Lung (tissue), 12 donors: ENCODE measurements around the gene CALB2. TPM values are rescaled to one million over a fixed set of nuclear protein-coding genes. Genes with fewer than 3 reads are reported as not detected.

ENCODE experiments used
- ATAC-seq: fragments of 200-7000 bp; cut with Tn5 transposase; one replicate; pipeline ENCODE4 v1.9.1; 2020; ENCODE audit warnings: moderate number of reproducible peaks; ENCODE audit not compliant: insufficient read depth, low FRiP score
- DNase-seq, 3 donors: peaks; one replicate each; pipeline ENCODE4 v3.0.0-alpha.2; 2013 to 2017
- H3K27ac ChIP-seq, 2 donors: one replicate each; pipeline ENCODE4 v1.5.1; 2013; ENCODE audit warnings: mild to moderate bottlenecking in 2 of 2, moderate library complexity in 2 of 2, control low read depth in 1 of 2, inconsistent platforms in 1 of 2, low read depth in 1 of 2, low read length in 1 of 2
- H3K27me3 ChIP-seq, 3 donors: one replicate each; pipeline ENCODE4 v1.5.1; 2013; ENCODE audit warnings: low read length in 2 of 3; ENCODE audit not compliant: control insufficient read depth in 3 of 3, insufficient read depth in 3 of 3
- H3K36me3 ChIP-seq, 4 donors: one replicate each; pipeline ENCODE4 v1.5.1; 2013; ENCODE audit warnings: low read length in 4 of 4, mild to moderate bottlenecking in 1 of 4, moderate library complexity in 1 of 4; ENCODE audit not compliant: control insufficient read depth in 4 of 4, insufficient read depth in 4 of 4
- H3K4me1 ChIP-seq, 5 donors: one replicate each; pipeline ENCODE4 v1.5.1; 2013; ENCODE audit warnings: low read length in 5 of 5, mild to moderate bottlenecking in 2 of 5, moderate library complexity in 1 of 5; ENCODE audit not compliant: control insufficient read depth in 5 of 5, insufficient read depth in 5 of 5
- H3K4me3 ChIP-seq: one replicate; pipeline ENCODE4 v1.5.1; 2013; ENCODE audit warnings: mild to moderate bottlenecking, control low read depth, moderate library complexity
- H3K9ac ChIP-seq, 2 donors: one replicate each; pipeline ENCODE4 v1.5.1; 2013; ENCODE audit warnings: low read length in 2 of 2, control low read depth in 1 of 2; ENCODE audit not compliant: insufficient read depth in 1 of 2
- H3K9me3 ChIP-seq, 4 donors: one replicate each; pipeline ENCODE4 v1.5.1; 2013; ENCODE audit warnings: low read length in 3 of 4, mild to moderate bottlenecking in 1 of 4, moderate library complexity in 1 of 4; ENCODE audit not compliant: control insufficient read depth in 4 of 4, insufficient read depth in 3 of 4
- CTCF ChIP-seq: IDR thresholded peaks from 2 replicates; pipeline ENCODE4 v1.5.1; 2012; ENCODE audit warnings: mild to moderate bottlenecking; ENCODE audit errors: control extremely low read depth, extremely low read depth
- WGBS, 2 donors: extraction: QIAGEN DNeasy Blood & Tissue Kit; methylation state at CpG; one replicate each; pipeline ENCODE4 v1.1.7; 2013; 5-methylcytosine and 5-hydroxymethylcytosine counted together
- polyA plus RNA-seq, 2 donors: library from polyadenylated mRNA; stranded (reverse); fragments of 200-250 nt; gene quantifications; one replicate each; pipeline ENCODE4 v1.2.1, GENCODE V29; 2013
- total RNA-seq, 2 donors: library from RNA; depleted of rRNA in 1 of 2; stranded (reverse); fragments of >200 nt in 1 of 2; gene quantifications; one replicate each; pipeline ENCODE4 v1.2.1, GENCODE V29; 2014 to 2021
- donor health status: control.
- donor health status: control.
- donor health status: Bipolar disorder and iron deficiency.
- donor health status: healthy.
- donor health status: DM: yes; HTN: yes; CAD: no.

CALB2 gene
- total and polyA plus RNA-seq, 4 donors = 0.02 to 11.7 (median 1.2) TPM

- ATAC-seq (peak; percentile 74), DNase-seq (peak; percentile 70 to 74 (median 73))
- Histone ChIP-seq H3K9ac (no peak overlapping the region), H3K27me3 (peaks cover 3 to 30% (median 3%) of the 10 kb centered on the region in 3 donors), H3K27ac (no peak overlapping the region), H3K4me1 (no peaks in the 10 kb centered on the region), H3K9me3 (peaks cover 0 to 4% (median 0%) of the 10 kb centered on the region in 4 donors), H3K36me3 (no peaks in the 10 kb centered on the region), H3K4me3 (no peak overlapping the region)
- WGBS, 2 donors = 8 to 10% methylated on average over 24 of the region's 24 CpGs
- peak; percentile 81 for TF ChIP-seq CTCF
Measured at GRCh38 chr16:71412270-71413160, 54.0 kb downstream of the CALB2 start.

GRCh38 chr16:71413341-71413740 is 54.8 kb downstream of the CALB2 start:
- no peak overlapping the region for H3K9ac ChIP-seq
- peaks cover 0 to 26% (median 3%) of the 10 kb centered on the region in 3 donors for H3K27me3 ChIP-seq
- no peak for DNase-seq
- H3K4me3 ChIP-seq = no peak overlapping the region
- H3K36me3 ChIP-seq = no peaks in the 10 kb centered on the region
- H3K9me3 ChIP-seq = peaks cover 0 to 4% (median 0%) of the 10 kb centered on the region in 4 donors
- no peak for ATAC-seq
- no peak overlapping the region for H3K27ac ChIP-seq
- WGBS, 2 donors = 81% methylated on average over 4 of the region's 4 CpGs
- TF ChIP-seq CTCF = no peak
- H3K4me1 ChIP-seq = no peaks in the 10 kb centered on the region

GRCh38 chr16:71414038-71414437 is 55.5 kb downstream of the CALB2 start:
- H3K9ac ChIP-seq = no peak overlapping the region
- H3K9me3 ChIP-seq = peaks cover 0 to 4% (median 0%) of the 10 kb centered on the region in 4 donors
- H3K4me3 ChIP-seq = no peak overlapping the region
- no peak for TF ChIP-seq CTCF
- H3K4me1 ChIP-seq = no peaks in the 10 kb centered on the region
- DNase-seq (no peak), ATAC-seq (no peak)
- H3K36me3 ChIP-seq = no peaks in the 10 kb centered on the region
- H3K27me3 ChIP-seq = peaks cover 0 to 19% (median 3%) of the 10 kb centered on the region in 3 donors
- H3K27ac ChIP-seq = no peak overlapping the region
- 88 to 96% methylated on average over 5 of the region's 5 CpGs for WGBS, 2 donors
